Heart right ventricle (tissue), 16 donors: Measurements from ENCODE around the gene VPS26B. TPM values are rescaled to one million over a fixed set of nuclear protein-coding genes. Genes with fewer than 3 reads are reported as not detected.
A peak's percentile ranks its signal among the peaks of the same experiment; 100 is the strongest.

Experiments
- ATAC-seq, 8 donors: fragments of 200-7000 bp; cut with Tn5 transposase; one replicate each; pipeline ENCODE4 v1.9.1; 2020; ENCODE audit warnings: mild to moderate bottlenecking in 8 of 8, moderate library complexity in 8 of 8, moderate number of reproducible peaks in 1 of 8
- DNase-seq, 2 donors: peaks; one replicate each; pipeline ENCODE4 v3.0.0-alpha.2; 2020
- H3K27ac ChIP-seq, 10 donors: fragments of 200-600 bp; sonication (generic) in 2 of 10; one replicate each; pipeline versions ENCODE4 v1.5.0 to v1.8.0; 2020 to 2022; ENCODE audit warnings: mild to moderate bottlenecking in 3 of 10
- H3K27me3 ChIP-seq, 7 donors: fragments of 200-600 bp; one replicate each; pipeline ENCODE4 v1.8.0; 2021 to 2022; ENCODE audit warnings: mild to moderate bottlenecking in 2 of 7
- H3K36me3 ChIP-seq, 9 donors: fragments of 200-600 bp; sonication (generic) in 1 of 9; one replicate each; pipeline versions ENCODE4 v1.5.0 to v1.8.0; 2020 to 2022; ENCODE audit warnings: mild to moderate bottlenecking in 2 of 9
- H3K4me1 ChIP-seq, 9 donors: fragments of 200-600 bp; sonication (generic) in 1 of 9; one replicate each; pipeline versions ENCODE4 v1.5.0 to v1.8.0; 2020 to 2022; ENCODE audit warnings: mild to moderate bottlenecking in 4 of 9
- H3K4me3 ChIP-seq, 10 donors: fragments of 200-600 bp; sonication (generic) in 2 of 10; one replicate each; pipeline versions ENCODE4 v1.5.0 to v1.8.0; 2020 to 2022; ENCODE audit warnings: mild to moderate bottlenecking in 7 of 10, moderate library complexity in 2 of 10
- H3K9me3 ChIP-seq, 11 donors: fragments of 200-600 bp in 10 of 11; sonication (generic) in 2 of 11; one replicate each; pipeline versions ENCODE4 v1.5.0 to v1.8.0; 2013 to 2022; ENCODE audit warnings: mild to moderate bottlenecking in 2 of 11, control low read depth in 1 of 11, moderate library complexity in 1 of 11
- whole genome bisulfite sequencing, 2 donors: extraction: QIAGEN DNeasy Blood & Tissue Kit; methylation state at CpG; one replicate each; pipeline ENCODE4 v1.1.7; 2013; ENCODE audit warnings: inconsistent platforms in 1 of 2; 5-methylcytosine and 5-hydroxymethylcytosine counted together
- intact Hi-C, 10 donors: fragments of 100-400 bp; cut with DNase I; formaldehyde crosslinking; loops; one replicate each; pipeline versions ENCODE4 v1.11.1 to v1.14.2; 2022
- long read RNA-seq, 3 donors: library from polyadenylated mRNA; unstranded; transcript quantifications; one replicate each; pipeline ENCODE4 v2.0.0, GENCODE V29; 2020 to 2021
- polyA plus RNA-seq, 2 donors: library from polyadenylated mRNA; stranded (reverse); fragments of 200-250 nt; gene quantifications; one replicate each; pipeline ENCODE4 v1.2.3, GENCODE V29; 2013
- total RNA-seq, 10 donors: library from RNA; stranded (reverse); fragmentation: NEBNext Ultra II Directional in 3 of 10; extraction: Animal tissue kit (Norgen Biotek cat#: 25700) in 3 of 10; gene quantifications; one replicate each; pipeline versions ENCODE4 v1.2.1 to v1.2.4, GENCODE V29; 2021 to 2023
- TF ChIP-seq, protein P1 (sequence below), 9 donors: fragments of 200-600 bp; sonication (generic) in 2 of 9; IDR thresholded peaks; one replicate each; pipeline versions ENCODE4 v1.5.0 to v1.8.0; 2021 to 2022; ENCODE audit warnings: antibody characterized with exemption in 9 of 9, mild to moderate bottlenecking in 5 of 9, moderate library complexity in 1 of 9
- donor health status: Arrhythmogenic right ventricular cardiomyopathy.
- donor health status: ischemic (EF 13 %, LVEDD 7.1; RV severe dilation, severe dysfunction).
- donor health status: healthy with polysubstance abuse.
- donor health status: DM: no; HTN: yes; CAD: no.
- donor health status: DM: no; HTN: no; CAD: no.
- donor health status: ischemic (EF 25% LVEDD 6.9; RV normal size, moderate dysfunction).
- donor health status: ischemic (EF 25% LVEDD 5.7; RV mildly dilated, moderate dysfunction).
- donor health status: healthy.
- donor health status: DM: yes; HTN: yes; CAD: no.
- donor health status: Ischemic cardiomyopathy.
- donor health status: ischemic (EF 35%, LVEDD 5.7; RV mildly dilated, moderate dysfunction).
- donor health status: nonischemic (EF 11% LVEDD 7.7; RV severe dilation, severe dysfunction).
- donor health status: DM: yes; HTN: yes; CAD: no.
- donor health status: PGD.
- donor health status: ischemic (EF 29% LVEDD 5.4; RV normal size, mild dysfunction).
- donor health status: nonischemic (EF 23%, LVEDD 6.1; RV moderate dilation, normal function).

VPS26B gene
- total RNA-seq = 10 to 100 TPM; 30.7 to 49.6 (median 35.3) TPM
- polyA plus RNA-seq = 10 to 100 TPM; 19.9 to 24.6 TPM
- long read RNA-seq, donor 1, transcript VPS26B-201 (6 exons, 3,691 nt) = major isoform, 143 of 174 reads
- long read RNA-seq, donor 1, partial matches to known transcripts = 2 of 174 reads
- long read RNA-seq, donor 1, other reads (novel, unspliced or antisense) = 29 of 174 reads
- long read RNA-seq, donor 2, transcript VPS26B-201 (6 exons, 3,691 nt) = major isoform, 132 of 167 reads
- long read RNA-seq, donor 2, partial matches to known transcripts = 22 of 167 reads
- long read RNA-seq, donor 2, other reads (novel, unspliced or antisense) = 11 of 167 reads
- long read RNA-seq, donor 3, transcript VPS26B-201 (6 exons, 3,691 nt) = major isoform, 25 of 66 reads
- long read RNA-seq, donor 3, partial matches to known transcripts = 39 of 66 reads
- long read RNA-seq, donor 3, other reads (novel, unspliced or antisense) = 1 of 66 reads

DNA sequence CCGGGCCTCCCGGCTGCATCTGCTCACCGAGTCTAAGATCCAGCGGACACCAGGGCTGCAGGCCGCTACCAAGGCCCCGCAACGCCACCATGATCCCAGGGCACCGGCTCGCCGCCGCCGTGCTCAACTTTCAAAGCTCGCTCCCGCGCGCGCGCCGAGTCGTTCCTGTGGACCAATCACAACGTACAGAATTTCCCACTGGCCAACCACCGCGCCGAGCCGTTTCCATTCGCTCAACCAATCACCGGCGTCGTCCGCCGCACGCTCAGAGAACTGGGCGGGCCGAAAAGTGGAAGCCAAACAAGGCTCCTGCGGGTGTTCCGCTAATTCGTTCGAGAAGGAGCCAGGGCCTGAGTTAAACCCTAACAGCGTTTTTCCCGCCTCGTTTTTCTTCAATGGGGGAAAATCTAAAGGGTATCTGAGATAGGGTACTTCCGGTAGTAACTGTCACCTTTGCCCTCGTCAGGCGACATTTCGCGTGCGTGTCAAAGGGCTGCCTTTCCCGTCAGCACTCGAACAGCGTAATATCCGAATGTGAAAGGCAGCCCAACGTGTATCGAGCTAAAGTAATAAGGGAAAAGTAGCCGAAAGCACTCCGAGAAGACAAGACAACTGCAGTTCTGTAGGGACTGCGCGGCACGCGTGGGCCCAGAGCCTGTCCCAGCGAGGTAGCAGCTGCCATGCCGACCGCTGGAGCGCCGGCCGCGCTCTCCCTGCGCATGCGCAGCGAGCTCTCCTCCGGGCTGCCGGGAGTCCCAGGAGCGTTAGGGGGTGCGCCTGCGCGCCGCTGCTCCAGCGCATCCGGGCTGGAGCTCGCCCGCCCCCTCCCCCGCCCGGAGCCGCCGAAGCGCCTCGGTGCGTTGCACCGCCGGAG is at the start of gene VPS26B, which contains the start of gene NCAPD3:
Gene VPS26B (plus strand): TSS at position 836 of the 874 bp plus-strand sequence. CDS start 452 bp downstream, outside the sequence.
Gene NCAPD3 (minus strand): TSS at position 132 of the 874 bp plus-strand sequence. CDS start 41 bp downstream, at position 91.
- peak; percentile 93 to 98 (median 95) for ATAC-seq
- TF ChIP-seq, protein P1, sequence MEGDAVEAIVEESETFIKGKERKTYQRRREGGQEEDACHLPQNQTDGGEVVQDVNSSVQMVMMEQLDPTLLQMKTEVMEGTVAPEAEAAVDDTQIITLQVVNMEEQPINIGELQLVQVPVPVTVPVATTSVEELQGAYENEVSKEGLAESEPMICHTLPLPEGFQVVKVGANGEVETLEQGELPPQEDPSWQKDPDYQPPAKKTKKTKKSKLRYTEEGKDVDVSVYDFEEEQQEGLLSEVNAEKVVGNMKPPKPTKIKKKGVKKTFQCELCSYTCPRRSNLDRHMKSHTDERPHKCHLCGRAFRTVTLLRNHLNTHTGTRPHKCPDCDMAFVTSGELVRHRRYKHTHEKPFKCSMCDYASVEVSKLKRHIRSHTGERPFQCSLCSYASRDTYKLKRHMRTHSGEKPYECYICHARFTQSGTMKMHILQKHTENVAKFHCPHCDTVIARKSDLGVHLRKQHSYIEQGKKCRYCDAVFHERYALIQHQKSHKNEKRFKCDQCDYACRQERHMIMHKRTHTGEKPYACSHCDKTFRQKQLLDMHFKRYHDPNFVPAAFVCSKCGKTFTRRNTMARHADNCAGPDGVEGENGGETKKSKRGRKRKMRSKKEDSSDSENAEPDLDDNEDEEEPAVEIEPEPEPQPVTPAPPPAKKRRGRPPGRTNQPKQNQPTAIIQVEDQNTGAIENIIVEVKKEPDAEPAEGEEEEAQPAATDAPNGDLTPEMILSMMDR (IDR thresholded peaks at IDR 0.05) = peak in 1 of 9 donors; percentile 9
- no peaks in the 10 kb centered on the region for H3K27me3 ChIP-seq
- peaks cover 6 to 49% (median 42%) of the 10 kb centered on the region in 9 donors for H3K4me1 ChIP-seq
- no peaks in the 10 kb centered on the region for H3K9me3 ChIP-seq
- intact Hi-C loops = loop anchor here in 5 of 10 donors (1.0 to 5.0 kb wide), 3 partner anchors 29 to 87 kb away; partner anchors contain the start of genes ACAD8 (in 5 of the 5) and THYN1 (in 5 of the 5)
- WGBS, 2 donors = 0% methylated on average over 86 to 89 of the region's 89 CpGs
- peak within 1 kb of the TSS; percentile 81 to 97 (median 94) for H3K27ac ChIP-seq
- peak within 1 kb of the TSS; percentile 68 to 90 (median 76) for H3K4me3 ChIP-seq
- peaks cover 0 to 28% (median 6%) of the 10 kb centered on the region in 9 donors for H3K36me3 ChIP-seq
- DNase-seq = peak; percentile 96 to 97

GRCh38 chr11:134176284-134176683 is 48.2 kb upstream of the VPS26B start:
- no peaks in the 10 kb centered on the region for H3K4me1 ChIP-seq
- TF ChIP-seq, protein P1 (IDR thresholded peaks at IDR 0.05) = no peak
- 82 to 92% methylated on average over 13 of the region's 13 CpGs for WGBS, 2 donors
- ATAC-seq = no peak
- H3K4me3 ChIP-seq = no peak overlapping the region
- intact Hi-C loops = no loop called here
- no peaks in the 10 kb centered on the region for H3K9me3 ChIP-seq
- no peaks in the 10 kb centered on the region for H3K27me3 ChIP-seq
- peaks cover 0 to 98% (median 26%) of the 10 kb centered on the region in 9 donors for H3K36me3 ChIP-seq
- DNase-seq = no peak
- H3K27ac ChIP-seq = no peak overlapping the region

DNA sequence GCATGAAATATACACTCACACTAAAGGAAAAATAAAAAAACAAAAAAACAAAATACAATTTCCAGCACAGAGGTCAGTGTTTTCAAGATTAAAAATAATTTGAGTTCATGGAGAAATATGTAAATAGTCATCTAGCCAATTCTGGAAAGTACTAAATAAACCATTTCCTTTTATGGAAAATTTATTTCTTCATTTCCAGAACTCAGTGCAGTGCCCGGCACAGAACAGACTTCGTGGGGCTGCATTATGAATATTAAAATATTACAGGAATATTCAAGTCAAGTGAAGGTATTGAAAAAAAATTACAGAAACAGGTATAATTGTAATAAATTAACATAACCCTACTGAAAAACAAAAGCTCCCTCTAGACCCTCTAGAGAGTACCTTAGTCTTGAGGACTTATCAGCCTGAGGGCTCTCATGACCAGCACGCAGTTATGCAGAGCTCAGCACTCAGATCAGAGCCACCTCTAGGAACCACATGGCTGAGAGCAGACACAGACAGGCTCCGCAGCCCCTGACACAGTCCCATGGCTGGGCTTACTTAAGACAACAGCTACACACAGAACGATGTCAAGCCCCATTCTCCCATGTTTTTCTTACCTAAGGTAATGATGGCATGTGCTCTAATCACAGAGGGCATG is 46.3 kb upstream of the VPS26B start:
- Histone ChIP-seq H3K27me3 (no peaks in the 10 kb centered on the region), H3K4me1 (no peaks in the 10 kb centered on the region), H3K36me3 (peaks cover 0 to 99% (median 26%) of the 10 kb centered on the region in 9 donors), H3K4me3 (no peak overlapping the region), H3K27ac (no peak overlapping the region), H3K9me3 (no peaks in the 10 kb centered on the region)
- ATAC-seq (peak in 1 of 8 donors; percentile 16), DNase-seq (no peak)
- intact Hi-C loops = no loop called here
- WGBS, 2 donors = 70 to 72% methylated on average over 5 of the region's 5 CpGs
- TF ChIP-seq, protein P1 (IDR thresholded peaks at IDR 0.05) = no peak
